C1 segment of cervical spinal cord (tissue), 14 donors: ENCODE data around the gene IMPG2.

Experiments used
- DNase-seq, 14 donors: peaks; one replicate each; lab custom pipeline; 2025; lab: John Stamatoyannopoulos, UW

The IMPG2 gene

GRCh38 chr3:101240719-101241399 lies 79.5 kb downstream of the IMPG2 start:
- no peak for DNase-seq

GRCh38 chr3:101235048-101235447 lies 85.3 kb downstream of the IMPG2 start:
- no peak for DNase-seq

GRCh38 chr3:101230618-101231017 lies 89.8 kb downstream of the IMPG2 start:
- DNase-seq = no peak

- no peak for DNase-seq
These were observed 90.7 kb downstream of the IMPG2 start for GRCh38 chr3:101229681-101230080.

GRCh38 chr3:101228441-101228840 lies 91.9 kb downstream of the IMPG2 start:
- DNase-seq = no peak

- DNase-seq = no peak
These were observed 95.6 kb downstream of the IMPG2 start for GRCh38 chr3:101224739-101225138.

- DNase-seq = no peak
These were observed 97.4 kb downstream of the IMPG2 start for GRCh38 chr3:101223016-101223415.

- DNase-seq = no peak
These were observed 100.4 kb downstream of the IMPG2 start for GRCh38 chr3:101219842-101220560.

GRCh38 chr3:101217472-101218245 lies 102.7 kb downstream of the IMPG2 start:
- no peak for DNase-seq

GRCh38 chr3:101216710-101217465 lies 103.5 kb downstream of the IMPG2 start:
- DNase-seq = no peak

- no peak for DNase-seq
These were observed 107.6 kb downstream of the IMPG2 start for GRCh38 chr3:101212730-101213129.

- DNase-seq = no peak
These were observed 116.1 kb downstream of the IMPG2 start for GRCh38 chr3:101204246-101204645.

- no peak for DNase-seq
These were observed 117.0 kb downstream of the IMPG2 start for GRCh38 chr3:101203411-101203810.

GRCh38 chr3:101202640-101203039 lies 117.7 kb downstream of the IMPG2 start:
- DNase-seq = no peak

GRCh38 chr3:101200461-101200860 lies 119.9 kb downstream of the IMPG2 start:
- no peak for DNase-seq

- DNase-seq = no peak
These were observed 124.2 kb downstream of the IMPG2 start for GRCh38 chr3:101195951-101196713.

GRCh38 chr3:101194392-101194791 lies 126.0 kb downstream of the IMPG2 start:
- DNase-seq = no peak

GRCh38 chr3:101193957-101194356 lies 126.4 kb downstream of the IMPG2 start:
- no peak for DNase-seq

- no peak for DNase-seq
These were observed 130.6 kb downstream of the IMPG2 start for GRCh38 chr3:101189796-101190195.

- no peak for DNase-seq
These were observed 131.2 kb downstream of the IMPG2 start for GRCh38 chr3:101189176-101189575.

GRCh38 chr3:101185341-101185740 lies 135.0 kb downstream of the IMPG2 start:
- DNase-seq = no peak
